HEK293T (cell line): ENCODE results near the gene TEK.

ENCODE experiments used
- CTCF ChIA-PET: fragments of 350-600 bp; formaldehyde crosslinking; extraction: SDS; loops from one replicate; lab custom pipeline; 2021; ENCODE audit warnings: antibody characterized with exemption, inconsistent platforms; lab: Yijun Ruan, JAX
- POLR2A ChIA-PET: fragments of 350-600 bp; formaldehyde crosslinking; extraction: SDS; loops from one replicate; lab custom pipeline; 2020; ENCODE audit warnings: antibody characterized with exemption, inconsistent platforms; lab: Yijun Ruan, JAX
- DNase-seq: peaks from one replicate; pipeline ENCODE4 v3.0.0; 2012; ENCODE audit warnings: mixed read lengths; ENCODE audit errors: extremely low spot score
- ARNT ChIP-seq: fragments of 450-650 bp; IDR thresholded peaks from 2 replicates; pipeline ENCODE4 v1.6.1; 2017; ENCODE audit warnings: mild to moderate bottlenecking
- BHLHE40 ChIP-seq: fragments of 450-650 bp; IDR thresholded peaks from 2 replicates; pipeline ENCODE4 v1.6.1; 2016; ENCODE audit warnings: mild to moderate bottlenecking, moderate library complexity, borderline replicate concordance
- CTBP1 ChIP-seq: fragments of 450-650 bp; IDR thresholded peaks from 2 replicates; pipeline ENCODE4 v1.6.1; 2016; ENCODE audit warnings: borderline replicate concordance
- ELF4 ChIP-seq: fragments of 450-650 bp; IDR thresholded peaks from 2 replicates; pipeline ENCODE4 v1.6.1; 2017; ENCODE audit warnings: antibody characterized with exemption
- FOXA1 ChIP-seq: fragments of 450-650 bp; IDR thresholded peaks from 2 replicates; pipeline ENCODE4 v1.6.1; 2016; ENCODE audit warnings: mild to moderate bottlenecking
- FOXK2 ChIP-seq: fragments of 450-650 bp; IDR thresholded peaks from 2 replicates; pipeline ENCODE4 v1.6.1; 2016; ENCODE audit warnings: mild to moderate bottlenecking
- FOXM1 ChIP-seq: fragments of 450-650 bp; IDR thresholded peaks from 2 replicates; pipeline ENCODE4 v1.6.1; 2017; ENCODE audit warnings: mild to moderate bottlenecking, borderline replicate concordance
- HDGF ChIP-seq: fragments of 450-650 bp; IDR thresholded peaks from 2 replicates; pipeline ENCODE4 v1.6.1; 2017; ENCODE audit warnings: antibody characterized with exemption, borderline replicate concordance
- L3MBTL2 ChIP-seq: fragments of 450-650 bp; conservative IDR thresholded peaks from 2 replicates; pipeline ENCODE4 v1.6.1; 2016; ENCODE audit warnings: mild to moderate bottlenecking
- LEF1 ChIP-seq: fragments of 450-650 bp; IDR thresholded peaks from 2 replicates; pipeline ENCODE4 v1.6.1; 2017; ENCODE audit warnings: mild to moderate bottlenecking, borderline replicate concordance
- NFRKB ChIP-seq: fragments of 450-650 bp; IDR thresholded peaks from 2 replicates; pipeline ENCODE4 v1.6.1; 2016; ENCODE audit warnings: mild to moderate bottlenecking, moderate library complexity
- PKNOX1 ChIP-seq: fragments of 450-650 bp; IDR thresholded peaks from 2 replicates; pipeline ENCODE4 v1.6.1; 2016
- SP1 ChIP-seq: fragments of 450-650 bp; IDR thresholded peaks from 2 replicates; pipeline ENCODE4 v1.6.1; 2017
- SUZ12 ChIP-seq: fragments of 450-650 bp; IDR thresholded peaks from 2 replicates; pipeline ENCODE4 v1.6.1; 2016; ENCODE audit warnings: mild to moderate bottlenecking
- TARDBP ChIP-seq: fragments of 450-650 bp; IDR thresholded peaks from 2 replicates; pipeline ENCODE4 v1.6.1; 2016
- ZNF384 ChIP-seq: fragments of 450-650 bp; IDR thresholded peaks from 2 replicates; pipeline ENCODE4 v1.6.1; 2016

TEK gene

GRCh38 chr9:27193886-27194285, 84.9 kb downstream of the TEK start:
- CTCF ChIA-PET, result no interaction called here
- TF ChIP-seq SP1 (no peak), L3MBTL2 (no peak), PKNOX1 (no peak), ARNT (no peak)
- POLR2A ChIA-PET, result no interaction called here
- no peak for DNase-seq

DNA sequence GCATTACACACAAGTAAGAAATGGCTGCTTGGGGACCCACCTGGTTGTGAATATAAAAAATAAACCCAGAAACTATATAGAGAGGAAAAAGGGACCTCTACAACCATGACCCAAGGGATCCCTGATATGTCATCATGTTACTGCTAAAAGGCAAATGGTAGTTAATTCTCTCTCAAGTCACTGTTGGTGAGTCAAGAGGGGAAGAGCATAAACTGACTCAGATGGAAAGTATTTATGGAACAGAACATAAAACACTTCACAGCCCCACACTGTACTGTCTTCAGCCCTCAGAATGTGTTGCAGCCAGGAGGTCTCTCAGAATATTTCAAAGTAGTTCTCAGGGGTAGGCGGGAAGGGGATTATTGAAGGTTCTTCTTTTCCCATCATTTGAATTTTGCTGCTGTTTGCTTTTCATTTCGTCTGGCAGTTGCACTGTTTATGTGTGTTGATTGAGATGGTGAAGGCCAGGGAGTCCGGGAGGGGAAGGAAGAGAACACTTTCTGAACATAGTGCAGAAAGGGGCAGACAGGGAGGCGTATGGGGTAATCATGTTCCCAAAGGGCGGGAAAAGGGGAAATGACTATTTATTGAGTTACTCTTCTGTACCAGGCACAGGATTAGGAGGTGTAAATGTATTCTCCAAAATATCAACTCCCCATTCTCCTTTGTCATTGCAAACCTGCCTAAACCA, 85.5 kb downstream of the TEK start:
- POLR2A ChIA-PET, result no interaction called here
- no peak for DNase-seq
- CTCF ChIA-PET, result no interaction called here
- TF ChIP-seq CTBP1 (no peak), FOXM1 (no peak), ZNF384 (no peak), ARNT (no peak), ELF4 (no peak), SP1 (no peak), FOXA1 (no peak), SUZ12 (no peak), NFRKB (no peak), TARDBP (no peak)

GRCh38 chr9:27195191-27195590, 86.2 kb downstream of the TEK start:
- ChIA-PET CTCF (no interaction called here), POLR2A (no interaction called here)
- TF ChIP-seq ELF4 (no peak), ARNT (no peak), ZNF384 (no peak), CTBP1 (no peak), TARDBP (no peak), FOXM1 (no peak), LEF1 (no peak)
- DNase-seq, result no peak

DNA sequence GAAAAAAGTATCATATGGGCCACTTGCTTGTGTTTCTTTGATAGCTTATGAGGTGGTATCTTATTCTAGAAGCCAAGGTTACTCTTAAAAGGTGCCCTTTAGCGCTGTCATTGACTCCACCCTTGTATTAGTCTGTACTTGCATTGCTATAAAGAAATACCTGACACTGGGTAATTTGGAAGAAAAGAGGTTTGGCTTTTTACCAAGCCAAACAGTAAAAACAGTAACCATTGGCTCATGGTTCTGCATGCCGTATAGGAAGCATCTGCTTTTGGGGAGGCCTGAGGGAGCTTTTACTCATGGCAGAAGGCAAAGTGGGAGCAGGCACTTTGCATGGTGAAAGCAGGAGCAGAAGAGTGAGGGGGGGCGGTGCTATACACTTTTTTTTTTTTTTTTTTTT, 87.4 kb downstream of the TEK start:
- TF ChIP-seq SP1 (no peak), SUZ12 (no peak), ARNT (no peak), NFRKB (no peak), L3MBTL2 (no peak), ELF4 (no peak), LEF1 (no peak), BHLHE40 (no peak), TARDBP (no peak), FOXK2 (no peak), ZNF384 (no peak), CTBP1 (no peak), PKNOX1 (no peak), FOXA1 (no peak), FOXM1 (no peak), HDGF (no peak)
- POLR2A ChIA-PET, result no interaction called here
- CTCF ChIA-PET, result no interaction called here
- DNase-seq, result no peak

DNA sequence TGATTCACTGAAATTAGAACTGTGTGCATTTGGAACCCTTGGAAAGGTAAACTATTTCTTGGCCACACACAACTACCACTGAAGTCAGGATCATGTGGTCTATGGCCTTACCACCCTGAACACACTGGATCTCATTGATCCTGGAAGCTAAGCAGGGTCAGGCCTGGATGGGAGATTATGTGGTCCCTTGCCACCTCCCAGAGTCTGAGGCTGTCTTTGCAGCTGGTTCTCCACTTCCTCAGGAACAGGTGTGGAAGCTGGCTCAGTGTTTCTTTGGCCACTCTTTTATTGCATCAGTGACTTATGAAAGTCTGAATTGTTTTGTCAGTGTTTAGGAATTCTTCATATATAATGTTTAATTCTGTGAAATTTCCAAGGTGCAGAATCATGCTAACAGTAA, 89.2 kb downstream of the TEK start:
- CTCF ChIA-PET, result no interaction called here
- POLR2A ChIA-PET, result no interaction called here
- TF ChIP-seq CTBP1 (no peak), BHLHE40 (no peak), ARNT (no peak), L3MBTL2 (no peak), SP1 (no peak), HDGF (no peak), FOXA1 (no peak), FOXK2 (no peak), FOXM1 (no peak), NFRKB (no peak)
- DNase-seq, result no peak

- ChIA-PET CTCF (no interaction called here), POLR2A (no interaction called here)
- TF ChIP-seq ELF4, result no peak
- no peak for TF ChIP-seq FOXM1
- no peak for TF ChIP-seq L3MBTL2
- TF ChIP-seq HDGF, result no peak
- TF ChIP-seq LEF1, result no peak
- TF ChIP-seq FOXA1, result no peak
- TF ChIP-seq NFRKB, result no peak
- TF ChIP-seq TARDBP, result no peak
- DNase-seq, result no peak
Observed at GRCh38 chr9:27202056-27202455, 93.0 kb downstream of the TEK start.

DNA sequence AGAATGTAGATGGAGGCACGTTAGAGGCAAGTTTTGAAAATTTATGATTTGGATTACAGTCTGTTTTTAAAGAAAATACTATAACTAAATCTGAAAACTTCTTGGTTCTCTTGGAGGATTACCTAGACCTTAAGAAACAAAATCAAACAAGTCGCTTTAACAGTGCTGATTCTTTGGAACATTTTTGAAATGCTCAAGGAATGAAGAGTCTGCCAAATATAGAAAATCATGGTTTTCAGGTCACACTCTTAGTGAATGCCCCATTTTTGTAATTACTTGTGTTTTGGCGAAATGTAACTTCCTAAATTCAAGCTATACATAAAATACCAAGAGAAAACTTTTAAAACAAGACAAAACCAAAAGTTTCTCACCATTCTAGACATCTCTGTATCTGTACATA, 94.8 kb downstream of the TEK start:
- DNase-seq, result no peak
- TF ChIP-seq ZNF384 (no peak), NFRKB (no peak), FOXA1 (no peak), ARNT (no peak), SP1 (no peak), ELF4 (no peak), BHLHE40 (no peak), CTBP1 (no peak), PKNOX1 (no peak), TARDBP (no peak), L3MBTL2 (no peak), SUZ12 (no peak), LEF1 (no peak), HDGF (no peak), FOXK2 (no peak), FOXM1 (no peak)
- POLR2A ChIA-PET, result no interaction called here
- CTCF ChIA-PET, result interaction anchor here (0.6 kb wide), 1 partner anchor 171 kb away, joined by 3 read pairs; no protein-coding TSS in a partner anchor
